ENCODE measurements around the gene ARHGEF28. TPM values are rescaled to one million over a fixed set of nuclear protein-coding genes. Genes with fewer than 3 reads are reported as not detected.

The ARHGEF28 gene
- polyA plus RNA-seq, 1 donor from 2014 or later = not detected

DNA sequence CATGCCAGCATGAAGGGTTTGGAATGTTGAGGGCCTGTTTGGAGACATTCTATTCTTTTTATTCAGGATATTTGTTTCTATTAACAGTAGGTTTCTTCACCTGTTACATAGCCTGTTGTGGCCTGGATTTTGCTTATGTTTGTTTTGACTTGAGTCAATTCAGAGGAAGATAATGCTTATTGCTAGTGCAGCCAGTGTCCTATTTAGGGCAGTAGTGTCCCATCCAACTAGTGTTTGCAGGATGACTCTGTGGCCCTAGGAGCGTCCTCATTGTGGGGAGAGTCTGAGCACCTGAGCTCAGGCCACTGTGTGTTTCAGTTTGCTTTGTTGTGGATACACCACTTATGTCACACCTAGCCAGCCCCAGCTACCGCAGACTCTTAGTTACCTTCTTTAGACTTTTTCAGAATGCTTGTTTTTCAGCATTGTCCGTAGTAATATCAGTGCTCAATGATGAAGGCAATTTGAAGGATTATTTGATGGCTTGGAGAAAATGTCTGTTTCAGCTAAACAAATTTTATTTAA, 90.3 kb downstream of the ARHGEF28 start:
- no peak for TF ChIP-seq POLR2AphosphoS5 (IDR thresholded peaks at IDR 0.05)
- TF ChIP-seq EZH2 (IDR thresholded peaks at IDR 0.05; ENCODE audit: borderline replicate concordance, insufficient read depth, low read length, poor library complexity, severe bottlenecking) = no peak
- no peak for TF ChIP-seq SMC3 (conservative IDR thresholded peaks at IDR 0.05; ENCODE audit: poor library complexity)
- no peak for TF ChIP-seq EP300 (conservative IDR thresholded peaks at IDR 0.05; ENCODE audit: poor library complexity, severe bottlenecking)
- Histone ChIP-seq H3K27ac (ENCODE audit: low read length) (no peak overlapping the region), H3K9ac (ENCODE audit: low read length) (no peak overlapping the region), H2AFZ (ENCODE audit: low read depth, low read length) (no peak overlapping the region), H3K9me2 (ENCODE audit: insufficient read depth, low read length) (no peaks in the 10 kb centered on the region), H4K20me1 (ENCODE audit: insufficient read depth) (no peaks in the 10 kb centered on the region), H3K4me2 (ENCODE audit: low read length) (no peak overlapping the region), H3K79me2 (replicated peaks; ENCODE audit: insufficient read depth, low read length) (no peaks in the 10 kb centered on the region), H3K36me3 (ENCODE audit: insufficient read depth, low read length) (no peaks in the 10 kb centered on the region), H3K27me3 (ENCODE audit: insufficient read depth, low read depth, low read length) (no peaks in the 10 kb centered on the region), H3K4me3 (ENCODE audit: low read length) (no peak overlapping the region), H3F3A (ENCODE audit: insufficient read depth, low read length, poor library complexity, severe bottlenecking) (no peaks in the 10 kb centered on the region), H3K9me3 (ENCODE audit: low read length) (no peaks in the 10 kb centered on the region)

GRCh38 chr5:73718762-73719161, 92.8 kb downstream of the ARHGEF28 start:
- no peak overlapping the region for H2AFZ ChIP-seq (ENCODE audit: low read depth, low read length)
- H3K9me2 ChIP-seq (ENCODE audit: insufficient read depth, low read length) = no peaks in the 10 kb centered on the region
- no peaks in the 10 kb centered on the region for H3F3A ChIP-seq (ENCODE audit: insufficient read depth, low read length, poor library complexity, severe bottlenecking)
- TF ChIP-seq REST (IDR thresholded peaks at IDR 0.05; ENCODE audit: borderline replicate concordance) (no peak), MXI1 (conservative IDR thresholded peaks at IDR 0.05; ENCODE audit: poor library complexity, severe bottlenecking) (no peak), RAD21 (conservative IDR thresholded peaks at IDR 0.05) (no peak), EP300 (conservative IDR thresholded peaks at IDR 0.05; ENCODE audit: poor library complexity, severe bottlenecking) (no peak), SMC3 (conservative IDR thresholded peaks at IDR 0.05; ENCODE audit: poor library complexity) (no peak), TAF1 (IDR thresholded peaks at IDR 0.05; ENCODE audit: low read depth) (no peak), POLR2AphosphoS5 (IDR thresholded peaks at IDR 0.05) (no peak), EZH2 (IDR thresholded peaks at IDR 0.05; ENCODE audit: borderline replicate concordance, insufficient read depth, low read length, poor library complexity, severe bottlenecking) (no peak)
- TF ChIP-seq, protein P1, sequence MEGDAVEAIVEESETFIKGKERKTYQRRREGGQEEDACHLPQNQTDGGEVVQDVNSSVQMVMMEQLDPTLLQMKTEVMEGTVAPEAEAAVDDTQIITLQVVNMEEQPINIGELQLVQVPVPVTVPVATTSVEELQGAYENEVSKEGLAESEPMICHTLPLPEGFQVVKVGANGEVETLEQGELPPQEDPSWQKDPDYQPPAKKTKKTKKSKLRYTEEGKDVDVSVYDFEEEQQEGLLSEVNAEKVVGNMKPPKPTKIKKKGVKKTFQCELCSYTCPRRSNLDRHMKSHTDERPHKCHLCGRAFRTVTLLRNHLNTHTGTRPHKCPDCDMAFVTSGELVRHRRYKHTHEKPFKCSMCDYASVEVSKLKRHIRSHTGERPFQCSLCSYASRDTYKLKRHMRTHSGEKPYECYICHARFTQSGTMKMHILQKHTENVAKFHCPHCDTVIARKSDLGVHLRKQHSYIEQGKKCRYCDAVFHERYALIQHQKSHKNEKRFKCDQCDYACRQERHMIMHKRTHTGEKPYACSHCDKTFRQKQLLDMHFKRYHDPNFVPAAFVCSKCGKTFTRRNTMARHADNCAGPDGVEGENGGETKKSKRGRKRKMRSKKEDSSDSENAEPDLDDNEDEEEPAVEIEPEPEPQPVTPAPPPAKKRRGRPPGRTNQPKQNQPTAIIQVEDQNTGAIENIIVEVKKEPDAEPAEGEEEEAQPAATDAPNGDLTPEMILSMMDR (IDR thresholded peaks at IDR 0.05; ENCODE audit: poor library complexity, severe bottlenecking) = no peak
- no peaks in the 10 kb centered on the region for H3K36me3 ChIP-seq (ENCODE audit: insufficient read depth, low read length)
- no peaks in the 10 kb centered on the region for H3K9me3 ChIP-seq (ENCODE audit: low read length)
- no peak overlapping the region for H3K4me2 ChIP-seq (ENCODE audit: low read length)
- H4K20me1 ChIP-seq (ENCODE audit: insufficient read depth) = no peaks in the 10 kb centered on the region
- no peaks in the 10 kb centered on the region for H3K27me3 ChIP-seq (ENCODE audit: insufficient read depth, low read depth, low read length)
- H3K9ac ChIP-seq (ENCODE audit: low read length) = no peak overlapping the region
- no peaks in the 10 kb centered on the region for H3K79me2 ChIP-seq (replicated peaks; ENCODE audit: insufficient read depth, low read length)
- H3K27ac ChIP-seq (ENCODE audit: low read length) = no peak overlapping the region
- no peak overlapping the region for H3K4me3 ChIP-seq (ENCODE audit: low read length)

Measured in neural cell (in vitro differentiated cells).